K562 (cell line): Measurements from ENCODE around the gene ZNF627. TPM values are rescaled to one million over a fixed set of nuclear protein-coding genes. Genes with fewer than 3 reads are reported as not detected.

Experiments used
- ATAC-seq: fragments of 200-7000 bp; cut with Tn5 transposase; 3 replicates; pipeline ENCODE4 v1.9.1; 2020; ENCODE audit warnings: moderate library complexity
- BruUV-seq: library from RNA; stranded (reverse); fragments of 400-500 nt; replicated peaks from 2 replicates; lab custom pipeline; 2021; lab: Mats Ljungman, UMichigan
- CTCF ChIA-PET: fragments of 300-600 bp; formaldehyde crosslinking; extraction: SDS; loops from one replicate; lab custom pipeline; 2021; ENCODE audit warnings: low intra/inter-chr PET ratio; lab: Yijun Ruan, JAX
- POLR2A ChIA-PET: fragments of 300-600, 350-650 bp; sonication (Branson Sonifier 250); formaldehyde crosslinking; extraction: SDS; loops from one replicate; lab custom pipeline; 2021; ENCODE audit warnings: antibody characterized with exemption, inconsistent platforms; lab: Yijun Ruan, JAX
- DNase-seq, 4 experiments: peaks; one replicate each; pipeline versions ENCODE4 v3.0.0 to v3.0.0-alpha.2; 2011 to 2018; ENCODE audit warnings: low spot score in 3 of 4, mixed read lengths in 3 of 4; ENCODE audit errors: extremely low read depth in 1 of 4
- FAIRE-seq: peaks from 2 replicates; lab custom pipeline; 2011; peaks lifted over from hg19 to GRCh38; lab: Jason Lieb, UNC
- H2AFZ ChIP-seq: 2 replicates; pipeline ENCODE4 v1.6.0; 2011; ENCODE audit warnings: low read depth, low read length, control low read depth, inconsistent platforms
- H3K27ac ChIP-seq: fragments of 200-600 bp; 3 replicates; pipeline ENCODE4 v1.8.0; 2011; ENCODE audit warnings: low read depth, mild to moderate bottlenecking, control low read depth, inconsistent platforms, low read length, moderate library complexity, mixed read lengths; ENCODE audit errors: extremely low read depth
- H3K27me3 ChIP-seq, 2 experiments: fragments of 300-600 bp in 1 of 2; 2 replicates in 1 of 2; 3 replicates in 1 of 2; pipeline versions ENCODE4 v1.6.0 to v1.8.0; 2011; ENCODE audit warnings: inconsistent platforms in 2 of 2, low read length in 2 of 2, mild to moderate bottlenecking in 1 of 2, mixed read lengths in 1 of 2, moderate library complexity in 1 of 2; ENCODE audit not compliant: control insufficient read depth in 2 of 2, insufficient read depth in 2 of 2
- H3K36me3 ChIP-seq: fragments of 300-600 bp; 3 replicates; pipeline ENCODE4 v1.8.0; 2011; ENCODE audit warnings: mild to moderate bottlenecking, low read length, inconsistent platforms; ENCODE audit not compliant: control insufficient read depth, insufficient read depth
- H3K4me1 ChIP-seq, 2 experiments: fragments of 200-600 bp in 1 of 2; replicated peaks in 1 of 2; 2 replicates in 1 of 2; 3 replicates in 1 of 2; pipeline versions ENCODE4 v1.5.1 to v1.8.0; 2011; ENCODE audit warnings: inconsistent platforms in 2 of 2, low read length in 2 of 2, mild to moderate bottlenecking in 1 of 2, mixed read lengths in 1 of 2, moderate library complexity in 1 of 2; ENCODE audit not compliant: control insufficient read depth in 2 of 2, insufficient read depth in 2 of 2
- H3K4me2 ChIP-seq: 2 replicates; pipeline ENCODE4 v1.6.1; 2011; ENCODE audit warnings: low read length, control low read depth, inconsistent platforms, mixed read lengths; ENCODE audit not compliant: insufficient read depth
- H3K4me3 ChIP-seq: fragments of 200-600 bp; sonication (generic), shearing (Covaris generic); 2 replicates; pipeline ENCODE4 v1.5.1; 2016; ENCODE audit warnings: control low read depth, inconsistent platforms
- H3K79me2 ChIP-seq: fragments of 200-600 bp; 3 replicates; pipeline ENCODE4 v1.8.0; 2011; ENCODE audit warnings: low read length, inconsistent platforms; ENCODE audit not compliant: control insufficient read depth, insufficient read depth
- H3K9ac ChIP-seq, 2 experiments: 2 replicates each; pipeline versions ENCODE4 v1.6.0 to v1.6.1; 2011; ENCODE audit warnings: low read depth in 2 of 2, low read length in 2 of 2, control low read depth in 1 of 2, inconsistent platforms in 1 of 2, mild to moderate bottlenecking in 1 of 2, mixed read lengths in 1 of 2; ENCODE audit not compliant: insufficient read depth in 1 of 2
- H3K9me1 ChIP-seq: one replicate; pipeline ENCODE4 v1.6.0; 2011; ENCODE audit warnings: inconsistent platforms, mild to moderate bottlenecking, low read length, moderate library complexity; ENCODE audit not compliant: control insufficient read depth, insufficient read depth
- H3K9me3 ChIP-seq: replicated peaks from 2 replicates; pipeline ENCODE4 v1.5.1; 2011; ENCODE audit warnings: low read depth, low read length, inconsistent platforms; ENCODE audit not compliant: control insufficient read depth, insufficient read depth
- H4K20me1 ChIP-seq: replicated peaks from 2 replicates; pipeline ENCODE4 v1.6.1; 2011; ENCODE audit warnings: low read length, inconsistent platforms, mixed read lengths; ENCODE audit not compliant: control insufficient read depth, insufficient read depth
- CBX3 ChIP-seq, 2 experiments: IDR thresholded peaks; 1 replicate in 1 of 2; 2 replicates in 1 of 2; pipeline ENCODE4 v1.6.1; 2012; ENCODE audit warnings: inconsistent platforms in 2 of 2, low read length in 2 of 2, borderline replicate concordance in 1 of 2, control low read depth in 1 of 2
- KLF6 ChIP-seq: fragments of 250-450 bp; sonication (Bioruptor Pico); IDR thresholded peaks from 2 replicates; pipeline ENCODE4 v1.4.0; 2020; ENCODE audit warnings: mild to moderate bottlenecking, moderate library complexity, borderline replicate concordance
- NFRKB ChIP-seq: fragments of 450-650 bp; IDR thresholded peaks from 2 replicates; pipeline ENCODE4 v1.6.1; 2016; ENCODE audit warnings: low read depth
- NFXL1 ChIP-seq: fragments of 450-650 bp; formaldehyde crosslinking; IDR thresholded peaks from 2 replicates; pipeline ENCODE4 v1.4.0; 2021; ENCODE audit warnings: mild to moderate bottlenecking
- POLR2H ChIP-seq: IDR thresholded peaks from 2 replicates; pipeline ENCODE4 v1.6.1; 2016; ENCODE audit warnings: missing genetic modification characterization, low read depth, mild to moderate bottlenecking, control low read depth, missing compliant biosample characterization, moderate library complexity
- RFX5 ChIP-seq: IDR thresholded peaks from 2 replicates; pipeline ENCODE4 v1.6.1; 2011; ENCODE audit warnings: low read depth, mild to moderate bottlenecking, improper control_type of control experiment, low read length
- XRCC3 ChIP-seq: fragments of 450-650 bp; IDR thresholded peaks from 2 replicates; pipeline ENCODE4 v1.6.1; 2017; ENCODE audit warnings: mild to moderate bottlenecking, moderate library complexity
- ZFX ChIP-seq: sonication (generic); formaldehyde crosslinking; IDR thresholded peaks from 2 replicates; pipeline ENCODE4 v1.8.0; 2022; ENCODE audit warnings: mild to moderate bottlenecking, missing genetic modification reagents, moderate library complexity
- ZNF121 ChIP-seq: sonication (generic); formaldehyde crosslinking; conservative IDR thresholded peaks from 2 replicates; pipeline ENCODE4 v1.8.0; 2022; ENCODE audit warnings: missing genetic modification reagents
- ZNF165 ChIP-seq: fragments of 250-450 bp; sonication (Bioruptor Pico); IDR thresholded peaks from 2 replicates; pipeline ENCODE4 v1.4.0; 2020; ENCODE audit warnings: borderline replicate concordance
- ZNF217 ChIP-seq: sonication (generic); formaldehyde crosslinking; IDR thresholded peaks from 2 replicates; pipeline ENCODE4 v1.8.0; 2022; ENCODE audit warnings: mild to moderate bottlenecking, missing genetic modification reagents
- ZNF274 ChIP-seq: IDR thresholded peaks from 2 replicates; pipeline ENCODE4 v1.6.1; 2011; ENCODE audit warnings: low read depth, mild to moderate bottlenecking, low read length, moderate library complexity, borderline replicate concordance
- ZNF695 ChIP-seq: fragments of 450-650 bp; formaldehyde crosslinking; IDR thresholded peaks from 2 replicates; pipeline ENCODE4 v1.4.0; 2020; ENCODE audit warnings: mild to moderate bottlenecking, moderate library complexity
- ZNF75A ChIP-seq: fragments of 450-650 bp; formaldehyde crosslinking; IDR thresholded peaks from 2 replicates; pipeline ENCODE4 v1.4.0; 2020; ENCODE audit warnings: mild to moderate bottlenecking
- WGBS: fragments of 100-300 bp; shearing (Covaris generic); methylation state at CpG from one replicate; pipeline ENCODE4 v1.1.6; 2016; ENCODE audit warnings: low coverage, mixed read lengths; ENCODE audit not compliant: insufficient coverage; ENCODE audit errors: missing lambda C conversion rate; 5-methylcytosine and 5-hydroxymethylcytosine counted together
- in situ Hi-C: fragments of 300-500 bp; cut with MboI; formaldehyde crosslinking; loops from 4 replicates; pipeline ENCODE4 v1.15.0; 2018; ENCODE audit warnings: inconsistent platforms, mixed read lengths
- intact Hi-C: fragments of 100-400 bp; cut with micrococcal nuclease; formaldehyde crosslinking; loops from 2 replicates; pipeline ENCODE4 v1.14.2; 2022
- polyA plus RNA-seq, 8 experiments: library from polyadenylated mRNA; depleted of rRNA in 4 of 8; stranded (reverse) in 5 of 8; unstranded in 3 of 8; fragments of >200 nt; fragmentation: Nextera tagmentation in 2 of 8; fragmentation: Illumina TruSeq in 1 of 8; extraction: Ambion mirVana in 2 of 8; extraction: Trizol in 1 of 8; gene quantifications; 2 replicates each; pipeline versions ENCODE4 v1.2.1 to v1.2.3, GENCODE V29; 2011 to 2014; ENCODE audit warnings: inconsistent platforms in 1 of 8, missing spikeins in 1 of 8
- total RNA-seq, 7 experiments: library from RNA; depleted of rRNA in 6 of 7; stranded (reverse); fragments of >200 nt in 6 of 7; fragmentation: Illumina TruSeq in 2 of 7; extraction: Trizol in 2 of 7; gene quantifications; 2 replicates each; pipeline versions ENCODE4 v1.2.1 to v1.2.3, GENCODE V29; 2011 to 2021; ENCODE audit warnings: low replicate concordance in 1 of 7
- TF ChIP-seq, protein P1 (sequence below): fragments of 450-650 bp; IDR thresholded peaks from 2 replicates; pipeline ENCODE4 v1.6.1; 2018; ENCODE audit warnings: mild to moderate bottlenecking, low read depth; ENCODE audit not compliant: partially characterized antibody
- TF ChIP-seq, protein P2 (sequence below): fragments of 250-450 bp; sonication (Bioruptor Pico); IDR thresholded peaks from 2 replicates; pipeline ENCODE4 v1.8.0; 2021; ENCODE audit warnings: mild to moderate bottlenecking, moderate library complexity

ZNF627 gene
- total and polyA plus RNA-seq, 9 of the 15 experiments (the other 6 are each of a cell fraction or from before 2014, with no cell fraction given): 6.4 to 19.9 (median 10.6) TPM

DNA sequence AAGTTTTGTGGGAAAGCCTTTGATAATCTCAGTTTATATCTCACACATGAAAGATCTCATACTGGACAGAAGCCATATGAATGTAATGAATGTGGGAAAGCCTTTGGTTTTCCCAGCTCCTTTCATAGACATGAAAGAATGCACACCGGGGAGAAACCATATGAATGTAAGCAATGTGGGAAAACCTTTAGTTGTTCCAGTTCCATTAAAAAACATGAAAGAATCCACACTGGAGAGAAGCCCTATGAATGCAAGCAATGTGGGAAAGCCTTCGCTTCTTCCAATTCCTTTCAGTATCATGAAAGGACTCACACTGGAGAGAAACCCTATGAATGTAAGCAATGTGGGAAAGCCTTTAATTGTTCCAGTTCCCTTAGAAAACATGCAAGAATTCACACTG, 54.8 kb downstream of the ZNF627 start:
- FAIRE-seq: no peak

DNA sequence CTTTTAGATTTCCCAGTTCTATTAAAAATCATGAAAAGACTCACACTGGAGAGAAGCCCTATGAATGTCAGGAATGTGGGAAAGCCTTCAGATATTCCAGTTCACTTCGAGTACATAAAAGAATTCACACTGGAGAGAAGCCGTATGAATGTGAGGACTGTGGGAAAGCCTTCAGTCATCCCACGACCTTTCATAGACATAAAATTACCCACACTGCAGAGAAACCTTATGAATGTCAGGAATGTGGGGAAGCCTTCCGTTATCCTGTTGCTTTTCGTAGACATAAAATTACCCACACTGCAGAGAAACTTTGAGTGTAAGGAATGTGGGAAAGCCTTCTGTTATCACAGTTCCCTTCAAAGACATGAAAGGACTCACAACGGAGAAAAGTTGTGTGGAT, 55.2 kb downstream of the ZNF627 start:
- intact Hi-C loops (no loop called here), in situ Hi-C loops (no loop called here)
- no peaks in the 10 kb centered on the region; the same call in 2 of the 3 replicates for H3K79me2 ChIP-seq
- ATAC-seq (no peak), FAIRE-seq (no peak), DNase-seq (no peak)
- CTCF ChIA-PET: interaction anchor here (0.6 kb wide), 1 partner anchor 534 kb away, joined by 3 read pairs; no protein-coding TSS in a partner anchor
- BruUV-seq: TSS peak; percentile 34
- H3K9ac ChIP-seq: no peak overlapping the region
- 80% methylated on average over 6 of the region's 6 CpGs for WGBS
- no peak overlapping the region for H3K27ac ChIP-seq
- no peaks in the 10 kb centered on the region for H3K9me1 ChIP-seq
- peaks cover 37% of the 10 kb centered on the region for H3K36me3 ChIP-seq
- peaks cover 17% of the 10 kb centered on the region for H3K9me3 ChIP-seq
- POLR2A ChIA-PET: no interaction called here
- H3K27me3 ChIP-seq: no peaks in the 10 kb centered on the region
- no peak overlapping the region for H3K4me2 ChIP-seq
- H4K20me1 ChIP-seq: no peaks in the 10 kb centered on the region
- no peak overlapping the region for H2AFZ ChIP-seq
- H3K4me3 ChIP-seq: no peak overlapping the region
- no peaks in the 10 kb centered on the region for H3K4me1 ChIP-seq
- 0 out of 2 replicates have a peak, but pooled peaks have one; percentile 13 for TF ChIP-seq ZFX (CRISPR knock-in tag)
- peak; percentile 68; the same call in 1 of the 2 replicates for TF ChIP-seq XRCC3
- TF ChIP-seq POLR2H: no peak
- TF ChIP-seq RFX5: no peak
- no peak for TF ChIP-seq ZNF217 (CRISPR knock-in tag)
- no peak for TF ChIP-seq NFXL1
- TF ChIP-seq, protein P1, sequence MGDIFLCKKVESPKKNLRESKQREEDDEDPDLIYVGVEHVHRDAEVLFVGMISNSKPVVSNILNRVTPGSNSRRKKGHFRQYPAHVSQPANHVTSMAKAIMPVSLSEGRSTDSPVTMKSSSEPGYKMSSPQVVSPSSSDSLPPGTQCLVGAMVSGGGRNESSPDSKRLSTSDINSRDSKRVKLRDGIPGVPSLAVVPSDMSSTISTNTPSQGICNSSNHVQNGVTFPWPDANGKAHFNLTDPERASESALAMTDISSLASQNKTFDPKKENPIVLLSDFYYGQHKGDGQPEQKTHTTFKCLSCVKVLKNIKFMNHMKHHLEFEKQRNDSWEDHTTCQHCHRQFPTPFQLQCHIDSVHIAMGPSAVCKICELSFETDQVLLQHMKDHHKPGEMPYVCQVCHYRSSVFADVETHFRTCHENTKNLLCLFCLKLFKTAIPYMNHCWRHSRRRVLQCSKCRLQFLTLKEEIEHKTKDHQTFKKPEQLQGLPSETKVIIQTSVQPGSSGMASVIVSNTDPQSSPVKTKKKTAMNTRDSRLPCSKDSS: peak; percentile 89
- TF ChIP-seq ZNF695 (CRISPR knock-in tag): no peak
- no peak for TF ChIP-seq KLF6
- TF ChIP-seq, protein P2, sequence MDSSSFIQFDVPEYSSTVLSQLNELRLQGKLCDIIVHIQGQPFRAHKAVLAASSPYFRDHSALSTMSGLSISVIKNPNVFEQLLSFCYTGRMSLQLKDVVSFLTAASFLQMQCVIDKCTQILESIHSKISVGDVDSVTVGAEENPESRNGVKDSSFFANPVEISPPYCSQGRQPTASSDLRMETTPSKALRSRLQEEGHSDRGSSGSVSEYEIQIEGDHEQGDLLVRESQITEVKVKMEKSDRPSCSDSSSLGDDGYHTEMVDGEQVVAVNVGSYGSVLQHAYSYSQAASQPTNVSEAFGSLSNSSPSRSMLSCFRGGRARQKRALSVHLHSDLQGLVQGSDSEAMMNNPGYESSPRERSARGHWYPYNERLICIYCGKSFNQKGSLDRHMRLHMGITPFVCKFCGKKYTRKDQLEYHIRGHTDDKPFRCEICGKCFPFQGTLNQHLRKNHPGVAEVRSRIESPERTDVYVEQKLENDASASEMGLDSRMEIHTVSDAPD (CRISPR knock-in tag): no peak
- no peak for TF ChIP-seq ZNF165
- peak; percentile 93 for TF ChIP-seq ZNF75A
- 0 out of 2 replicates have a peak, but pooled peaks have one; percentile 51 for TF ChIP-seq NFRKB

More for the DNA sequence above, 54.8 kb downstream of the ZNF627 start:
- H3K4me2 ChIP-seq: no peak overlapping the region
- no TSS peak for BruUV-seq
- H3K27me3 ChIP-seq: no peaks in the 10 kb centered on the region
- TF ChIP-seq ZNF75A: peak; percentile 92
- TF ChIP-seq ZNF121 (CRISPR knock-in tag): no peak
- 0 out of 2 replicates have a peak, but pooled peaks have one; percentile 13 for TF ChIP-seq ZNF274
- TF ChIP-seq CBX3 (IDR thresholded peaks at IDR 0.05; ENCODE audit: borderline replicate concordance in 1 of 2, low read length in 2 of 2): peak in 1 of 2 experiments; percentile 16; a peak in 1 of 3 replicates
- TF ChIP-seq, all 486 proteins: peak for 3
- intact Hi-C loops: no loop called here
- Histone ChIP-seq H3K4me1 (no peaks in the 10 kb centered on the region), H3K27ac (no peak overlapping the region), H3K9me1 (no peaks in the 10 kb centered on the region), H4K20me1 (no peaks in the 10 kb centered on the region), H3K9me3 (peaks cover 17% of the 10 kb centered on the region), H3K4me3 (no peak overlapping the region), H3K9ac (no peak overlapping the region), H3K36me3 (peaks cover 37% of the 10 kb centered on the region), H2AFZ (no peak overlapping the region), H3K79me2 (no peaks in the 10 kb centered on the region; the same call in 2 of the 3 replicates)
- CTCF ChIA-PET: no interaction called here
- POLR2A ChIA-PET: no interaction called here
- WGBS: 100% methylated on average over 2 of the region's 2 CpGs
- DNase-seq (no peak), ATAC-seq (no peak)
- in situ Hi-C loops: no loop called here
